NK-92 (cell line): ENCODE measurements around the gene ANKRD44.

Experiments used
- DNase-seq: peaks from one replicate; lab custom pipeline; 2025; ENCODE audit not compliant: unreplicated experiment; lab: John Stamatoyannopoulos, UW

Gene ANKRD44

GRCh38 chr2:197261808-197262226, 48.8 kb downstream of the ANKRD44 start:
- no peak for DNase-seq

- no peak for DNase-seq
Observed at GRCh38 chr2:197259470-197259999, 51.0 kb downstream of the ANKRD44 start.

- DNase-seq, result no peak
Observed at GRCh38 chr2:197258580-197258979, 52.0 kb downstream of the ANKRD44 start.

- no peak for DNase-seq
Observed at GRCh38 chr2:197256547-197257170, 53.9 kb downstream of the ANKRD44 start.

- DNase-seq, result no peak
Observed at GRCh38 chr2:197256021-197256420, 54.6 kb downstream of the ANKRD44 start.

- DNase-seq, result no peak
Observed at GRCh38 chr2:197255543-197255942, 55.0 kb downstream of the ANKRD44 start.

GRCh38 chr2:197254776-197255530, 55.6 kb downstream of the ANKRD44 start:
- DNase-seq, result no peak

- no peak for DNase-seq
Observed at GRCh38 chr2:197251576-197251975, 59.0 kb downstream of the ANKRD44 start.

- no peak for DNase-seq
Observed at GRCh38 chr2:197251163-197251562, 59.4 kb downstream of the ANKRD44 start.

GRCh38 chr2:197250084-197250397, 60.5 kb downstream of the ANKRD44 start:
- no peak for DNase-seq

- DNase-seq, result no peak
Observed at GRCh38 chr2:197249381-197250083, 61.0 kb downstream of the ANKRD44 start.

GRCh38 chr2:197248623-197249022, 62.0 kb downstream of the ANKRD44 start:
- no peak for DNase-seq

- DNase-seq, result no peak
Observed at GRCh38 chr2:197248001-197248401, 62.6 kb downstream of the ANKRD44 start.

- no peak for DNase-seq
Observed at GRCh38 chr2:197247083-197247482, 63.5 kb downstream of the ANKRD44 start.

GRCh38 chr2:197245829-197246804, 64.5 kb downstream of the ANKRD44 start:
- DNase-seq, result no peak

GRCh38 chr2:197244349-197244748, 66.2 kb downstream of the ANKRD44 start:
- DNase-seq, result no peak

- no peak for DNase-seq
Observed at GRCh38 chr2:197242719-197243118, 67.9 kb downstream of the ANKRD44 start.

GRCh38 chr2:197241596-197241995, 69.0 kb downstream of the ANKRD44 start:
- no peak for DNase-seq

GRCh38 chr2:197241153-197241552, 69.4 kb downstream of the ANKRD44 start:
- no peak for DNase-seq

- no peak for DNase-seq
Observed at GRCh38 chr2:197240421-197241041, 70.0 kb downstream of the ANKRD44 start.
